GM12865 (cell line): ENCODE data around the gene SMPD3.

ENCODE experiments used
- DNase-seq: peaks from one replicate; pipeline ENCODE4 v3.0.0; 2010; ENCODE audit warnings: low read depth
- H3K4me3 ChIP-seq: 2 replicates; pipeline ENCODE4 v1.5.1; 2011; ENCODE audit warnings: mild to moderate bottlenecking, low read depth, low read length, control low read depth
- TF ChIP-seq, protein P1 (sequence below): IDR thresholded peaks from 2 replicates; pipeline ENCODE4 v1.5.1; 2011; ENCODE audit warnings: low read length, control low read depth, low read depth, inconsistent platforms; ENCODE audit not compliant: insufficient read depth; ENCODE audit errors: missing control alignments

Gene SMPD3

GRCh38 chr16:68406458-68407152 lies 41.7 kb downstream of the SMPD3 start:
- TF ChIP-seq, protein P1, sequence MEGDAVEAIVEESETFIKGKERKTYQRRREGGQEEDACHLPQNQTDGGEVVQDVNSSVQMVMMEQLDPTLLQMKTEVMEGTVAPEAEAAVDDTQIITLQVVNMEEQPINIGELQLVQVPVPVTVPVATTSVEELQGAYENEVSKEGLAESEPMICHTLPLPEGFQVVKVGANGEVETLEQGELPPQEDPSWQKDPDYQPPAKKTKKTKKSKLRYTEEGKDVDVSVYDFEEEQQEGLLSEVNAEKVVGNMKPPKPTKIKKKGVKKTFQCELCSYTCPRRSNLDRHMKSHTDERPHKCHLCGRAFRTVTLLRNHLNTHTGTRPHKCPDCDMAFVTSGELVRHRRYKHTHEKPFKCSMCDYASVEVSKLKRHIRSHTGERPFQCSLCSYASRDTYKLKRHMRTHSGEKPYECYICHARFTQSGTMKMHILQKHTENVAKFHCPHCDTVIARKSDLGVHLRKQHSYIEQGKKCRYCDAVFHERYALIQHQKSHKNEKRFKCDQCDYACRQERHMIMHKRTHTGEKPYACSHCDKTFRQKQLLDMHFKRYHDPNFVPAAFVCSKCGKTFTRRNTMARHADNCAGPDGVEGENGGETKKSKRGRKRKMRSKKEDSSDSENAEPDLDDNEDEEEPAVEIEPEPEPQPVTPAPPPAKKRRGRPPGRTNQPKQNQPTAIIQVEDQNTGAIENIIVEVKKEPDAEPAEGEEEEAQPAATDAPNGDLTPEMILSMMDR = no peak
- DNase-seq = no peak
- H3K4me3 ChIP-seq = no peak overlapping the region

GRCh38 chr16:68404736-68405345 lies 43.5 kb downstream of the SMPD3 start:
- no peak for DNase-seq

DNA sequence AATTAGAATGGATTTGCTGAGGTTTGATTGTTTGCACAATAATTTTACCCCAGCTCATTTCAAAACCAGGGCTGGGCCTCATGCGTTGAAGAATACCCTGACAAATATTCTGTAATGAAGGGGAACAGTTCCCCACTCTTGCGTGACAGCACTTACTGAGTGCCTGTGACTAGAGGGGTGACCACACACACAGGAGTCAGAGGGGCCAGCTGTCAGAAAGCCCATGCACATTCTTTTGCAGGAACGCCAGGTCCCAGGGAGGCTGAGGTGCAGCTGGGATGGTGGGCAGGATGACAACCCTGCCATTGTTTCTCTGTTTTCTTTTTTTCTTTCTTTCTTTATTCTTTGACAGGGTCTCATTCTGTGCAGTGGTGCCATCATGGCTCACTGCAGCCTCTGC lies 44.6 kb downstream of the SMPD3 start:
- H3K4me3 ChIP-seq = no peak overlapping the region
- TF ChIP-seq, protein P1 = no peak
- no peak for DNase-seq

More at GRCh38 chr16:68404736-68405345, 43.5 kb downstream of the SMPD3 start:
- TF ChIP-seq, protein P1 = no peak
- no peak overlapping the region for H3K4me3 ChIP-seq

- TF ChIP-seq, protein P1 = no peak
- no peak for DNase-seq
- no peak overlapping the region for H3K4me3 ChIP-seq
Measured at GRCh38 chr16:68403177-68403576, 45.1 kb downstream of the SMPD3 start.

DNA sequence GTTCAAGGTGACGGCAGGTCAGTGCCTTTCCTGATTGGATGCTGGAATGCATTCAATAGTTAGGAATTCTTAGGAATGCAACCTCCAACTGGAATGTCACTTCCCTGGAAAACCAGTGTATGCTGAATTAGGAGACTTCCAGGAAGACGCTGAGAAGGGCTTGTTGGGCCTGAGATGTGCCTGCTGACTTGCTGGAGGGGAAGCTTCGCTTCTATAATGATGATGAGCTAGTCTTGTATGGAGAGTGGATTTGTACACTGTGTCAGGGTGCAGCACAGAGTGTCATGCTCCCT lies 45.6 kb downstream of the SMPD3 start:
- no peak for DNase-seq
- no peak overlapping the region for H3K4me3 ChIP-seq
- TF ChIP-seq, protein P1 = no peak

DNA sequence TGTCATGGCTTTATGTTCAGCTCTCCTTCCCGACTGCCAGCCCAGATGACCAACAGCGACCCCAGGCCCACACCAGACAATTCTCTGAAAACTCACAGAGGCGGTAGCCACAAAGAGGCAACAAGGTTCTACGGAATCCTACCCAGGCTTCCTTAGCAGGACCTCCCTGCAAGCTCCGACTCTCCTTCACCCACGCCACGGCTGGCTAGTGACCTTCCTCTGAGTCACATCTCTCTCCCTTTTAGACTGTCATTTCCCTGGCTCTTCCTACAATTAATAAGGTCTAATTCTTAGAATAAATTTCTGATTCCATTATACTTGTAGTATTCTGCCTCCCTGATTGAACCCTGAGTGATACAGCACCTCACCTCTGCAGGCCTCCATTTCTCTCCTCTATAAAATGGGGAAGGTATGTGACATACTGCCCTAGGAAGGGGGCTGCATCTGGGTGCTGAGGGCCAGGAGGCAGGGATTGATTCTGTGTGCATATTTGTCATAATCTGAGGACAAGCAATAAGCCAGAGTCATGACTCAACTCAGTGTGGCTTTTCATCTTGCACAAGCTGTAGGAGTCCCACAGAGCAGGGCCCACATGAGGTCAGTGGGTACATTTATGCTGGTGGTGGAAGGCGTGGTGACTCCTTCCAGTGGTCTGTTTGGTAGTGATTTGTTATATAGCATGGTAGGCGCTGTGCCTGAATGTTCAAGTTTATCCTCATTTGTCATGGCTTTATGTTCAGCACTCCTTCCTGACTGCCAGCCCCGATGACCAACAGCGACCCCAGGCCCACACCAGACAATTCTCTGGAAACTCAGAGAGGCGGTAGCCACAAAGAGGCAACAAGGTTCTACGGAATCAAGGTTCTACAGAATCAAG lies 46.2 kb downstream of the SMPD3 start:
- H3K4me3 ChIP-seq = no peak overlapping the region
- no peak for DNase-seq
- TF ChIP-seq, protein P1 = no peak
